ENCODE data around the gene PTGER3. TPM values are rescaled to one million over a fixed set of nuclear protein-coding genes. Genes with fewer than 3 reads are reported as not detected.

Gene PTGER3
- 2.0 to 7.9 TPM (median 2.5 TPM) in 3 replicates for total RNA-seq
- long read RNA-seq, full-length matches to known transcripts, result 2 of 3 reads
- long read RNA-seq, partial matches to known transcripts, result 0 of 3 reads
- long read RNA-seq, other reads (novel, unspliced or antisense), result 1 of 3 reads

- DNase-seq (ENCODE audit: low spot score), result peak; percentile 86
- Mint-ChIP-seq H3K4me1 (ENCODE audit: low read depth) (peaks cover 10% of the 10 kb centered on the region), H3K4me3 (ENCODE audit: unreplicated experiment) (peak within 1 kb of the TSS; percentile 73), H3K27ac (ENCODE audit: unreplicated experiment) (no peak within 1 kb of the TSS), H3K9me3 (ENCODE audit: low read depth) (no peaks in the 10 kb centered on the region), H3K36me3 (ENCODE audit: low read depth) (no peaks in the 10 kb centered on the region), H3K27me3 (ENCODE audit: low read depth) (peaks cover 35% of the 10 kb centered on the region)
- TF ChIP-seq CTCF (IDR thresholded peaks at IDR 0.05), result no peak
These were observed at the start of gene PTGER3 for GRCh38 chr1:71047635-71048607. PTGER3 (minus strand) TSS chr1:71047816; CDS start chr1:71047577, 239 bp downstream.

- peaks cover 13% of the 10 kb centered on the region for H3K27me3 Mint-ChIP-seq (ENCODE audit: low read depth)
- TF ChIP-seq CTCF (IDR thresholded peaks at IDR 0.05), result no peak
- H3K4me3 Mint-ChIP-seq (ENCODE audit: unreplicated experiment), result no peak overlapping the region
- H3K4me1 Mint-ChIP-seq (ENCODE audit: low read depth), result peaks cover 11% of the 10 kb centered on the region
- no peaks in the 10 kb centered on the region for H3K9me3 Mint-ChIP-seq (ENCODE audit: low read depth)
- DNase-seq (ENCODE audit: low spot score), result no peak
- H3K36me3 Mint-ChIP-seq (ENCODE audit: low read depth), result no peaks in the 10 kb centered on the region
- H3K27ac Mint-ChIP-seq (ENCODE audit: unreplicated experiment), result no peak overlapping the region
These were observed 47.3 kb upstream of the PTGER3 start for GRCh38 chr1:71094913-71095312.

GRCh38 chr1:71093938-71094337 is 46.3 kb upstream of the PTGER3 start:
- peaks cover 9% of the 10 kb centered on the region for H3K27me3 Mint-ChIP-seq (ENCODE audit: low read depth)
- H3K27ac Mint-ChIP-seq (ENCODE audit: unreplicated experiment), result no peak overlapping the region
- H3K36me3 Mint-ChIP-seq (ENCODE audit: low read depth), result no peaks in the 10 kb centered on the region
- TF ChIP-seq CTCF (IDR thresholded peaks at IDR 0.05), result peak; percentile 84
- H3K4me3 Mint-ChIP-seq (ENCODE audit: unreplicated experiment), result no peak overlapping the region
- DNase-seq (ENCODE audit: low spot score), result no peak
- no peaks in the 10 kb centered on the region for H3K9me3 Mint-ChIP-seq (ENCODE audit: low read depth)
- H3K4me1 Mint-ChIP-seq (ENCODE audit: low read depth), result peaks cover 20% of the 10 kb centered on the region

GRCh38 chr1:71089536-71090270 is 42.1 kb upstream of the PTGER3 start:
- Mint-ChIP-seq H3K4me3 (ENCODE audit: unreplicated experiment) (no peak overlapping the region), H3K9me3 (ENCODE audit: low read depth) (no peaks in the 10 kb centered on the region), H3K4me1 (ENCODE audit: low read depth) (peaks cover 23% of the 10 kb centered on the region), H3K27ac (ENCODE audit: unreplicated experiment) (peak overlapping the region; percentile 53), H3K27me3 (ENCODE audit: low read depth) (no peaks in the 10 kb centered on the region), H3K36me3 (ENCODE audit: low read depth) (no peaks in the 10 kb centered on the region)
- no peak for DNase-seq (ENCODE audit: low spot score)
- no peak for TF ChIP-seq CTCF (IDR thresholded peaks at IDR 0.05)
